ENCODE measurements around the gene FARS2.
"Not testable (repeated sequence)": the region's sequence is repeated elsewhere in the genome, so short reads cannot be mapped to it uniquely, and the experiment has no call there.

FARS2 gene

GRCh38 chr6:5684320-5685053 is 423.2 kb downstream of the FARS2 start:
- DNase-seq (ENCODE audit: low read depth, low spot score) = peak; percentile 23

GRCh38 chr6:5693225-5694145 is 432.2 kb downstream of the FARS2 start:
- no peak for DNase-seq (ENCODE audit: low read depth, low spot score)

GRCh38 chr6:5695260-5696245 is 434.2 kb downstream of the FARS2 start:
- DNase-seq (ENCODE audit: low read depth, low spot score) = no peak

GRCh38 chr6:5697508-5697907 is 436.2 kb downstream of the FARS2 start:
- no peak for DNase-seq (ENCODE audit: low read depth, low spot score)

- no peak for DNase-seq (ENCODE audit: low read depth, low spot score)
Observed at GRCh38 chr6:5698318-5698717, 437.0 kb downstream of the FARS2 start.

GRCh38 chr6:5699064-5699463 is 437.8 kb downstream of the FARS2 start:
- DNase-seq (ENCODE audit: low read depth, low spot score) = not testable (repeated sequence)

- no peak for DNase-seq (ENCODE audit: low read depth, low spot score)
Observed at GRCh38 chr6:5701174-5701573, 439.9 kb downstream of the FARS2 start.

- DNase-seq (ENCODE audit: low read depth, low spot score) = no peak
Observed at GRCh38 chr6:5704708-5705107, 443.4 kb downstream of the FARS2 start.

- DNase-seq (ENCODE audit: low read depth, low spot score) = no peak
Observed at GRCh38 chr6:5705252-5705651, 443.9 kb downstream of the FARS2 start.

- no peak for DNase-seq (ENCODE audit: low read depth, low spot score)
Observed at GRCh38 chr6:5706124-5707033, 445.1 kb downstream of the FARS2 start.

- DNase-seq (ENCODE audit: low read depth, low spot score) = no peak
Observed at GRCh38 chr6:5707281-5708045, 446.1 kb downstream of the FARS2 start.

- DNase-seq (ENCODE audit: low read depth, low spot score) = no peak
Observed at GRCh38 chr6:5710516-5710915, 449.2 kb downstream of the FARS2 start.

GRCh38 chr6:5710936-5711335 is 449.6 kb downstream of the FARS2 start:
- DNase-seq (ENCODE audit: low read depth, low spot score) = no peak

- DNase-seq (ENCODE audit: low read depth, low spot score) = no peak
Observed at GRCh38 chr6:5712349-5713215, 451.3 kb downstream of the FARS2 start.

- DNase-seq (ENCODE audit: low read depth, low spot score) = no peak
Observed at GRCh38 chr6:5713519-5713918, 452.2 kb downstream of the FARS2 start.

- DNase-seq (ENCODE audit: low read depth, low spot score) = no peak
Observed at GRCh38 chr6:5718231-5718947, 457.1 kb downstream of the FARS2 start.

- peak; percentile 7 for DNase-seq (ENCODE audit: low read depth, low spot score)
Observed at GRCh38 chr6:5723841-5724691, 462.8 kb downstream of the FARS2 start.

Measured in smooth muscle cell of the brain vasculature (primary cell).